NCI-H2107 (cell line): ENCODE measurements around the gene GCLM.

ENCODE experiments used
- DNase-seq: peaks from one replicate; lab custom pipeline; 2025; lab: John Stamatoyannopoulos, UW

GCLM gene

GRCh38 chr1:93846206-93846991 lies 62.8 kb downstream of the GCLM start:
- DNase-seq: peak; percentile 79

GRCh38 chr1:93845538-93846205 lies 63.6 kb downstream of the GCLM start:
- no peak for DNase-seq

GRCh38 chr1:93844262-93845045 lies 64.8 kb downstream of the GCLM start:
- peak; percentile 61 for DNase-seq

GRCh38 chr1:93842750-93843500 lies 66.3 kb downstream of the GCLM start:
- DNase-seq: no peak

- no peak for DNase-seq
Measured at GRCh38 chr1:93841771-93842170, 67.5 kb downstream of the GCLM start.

- no peak for DNase-seq
Measured at GRCh38 chr1:93840956-93841482, 68.2 kb downstream of the GCLM start.

- no peak for DNase-seq
Measured at GRCh38 chr1:93839753-93840152, 69.5 kb downstream of the GCLM start.

GRCh38 chr1:93839307-93839706 lies 69.9 kb downstream of the GCLM start:
- DNase-seq: no peak

GRCh38 chr1:93837961-93838360 lies 71.3 kb downstream of the GCLM start:
- no peak for DNase-seq
